ENCODE measurements around the gene KRTAP19-1. TPM values are rescaled to one million over a fixed set of nuclear protein-coding genes. Genes with fewer than 3 reads are reported as not detected.
A peak's percentile ranks its signal among the peaks of the same experiment; 100 is the strongest.

The KRTAP19-1 gene
- total RNA-seq, 1 donor from 2014 or later, result not detected

DNA sequence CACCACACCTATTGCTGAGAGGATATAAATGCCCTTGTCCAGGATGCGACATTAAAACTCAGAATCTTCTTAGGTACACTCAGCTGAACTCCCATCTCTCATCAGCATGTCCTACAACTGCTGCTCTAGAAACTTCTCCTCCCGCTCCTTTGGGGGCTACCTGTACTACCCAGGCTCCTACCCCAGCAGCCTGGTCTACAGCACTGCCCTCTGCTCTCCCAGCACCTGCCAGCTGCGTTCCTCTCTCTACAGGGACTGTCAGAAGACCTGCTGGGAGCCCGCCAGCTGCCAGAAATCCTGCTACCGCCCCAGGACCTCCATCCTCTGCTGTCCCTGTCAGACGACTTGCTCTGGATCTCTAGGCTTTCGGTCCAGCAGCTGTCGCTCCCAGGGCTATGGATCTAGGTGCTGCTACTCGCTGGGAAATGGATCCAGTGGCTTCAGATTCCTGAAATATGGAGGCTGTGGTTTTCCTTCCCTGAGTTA, 50.0 kb downstream of the KRTAP19-1 start, which contains the start of gene KRTAP13-4:
Gene KRTAP13-4 (plus strand): TSS at position 51 of the 486 bp plus-strand sequence. CDS start 56 bp downstream, at position 107.
- TF ChIP-seq, protein P1, sequence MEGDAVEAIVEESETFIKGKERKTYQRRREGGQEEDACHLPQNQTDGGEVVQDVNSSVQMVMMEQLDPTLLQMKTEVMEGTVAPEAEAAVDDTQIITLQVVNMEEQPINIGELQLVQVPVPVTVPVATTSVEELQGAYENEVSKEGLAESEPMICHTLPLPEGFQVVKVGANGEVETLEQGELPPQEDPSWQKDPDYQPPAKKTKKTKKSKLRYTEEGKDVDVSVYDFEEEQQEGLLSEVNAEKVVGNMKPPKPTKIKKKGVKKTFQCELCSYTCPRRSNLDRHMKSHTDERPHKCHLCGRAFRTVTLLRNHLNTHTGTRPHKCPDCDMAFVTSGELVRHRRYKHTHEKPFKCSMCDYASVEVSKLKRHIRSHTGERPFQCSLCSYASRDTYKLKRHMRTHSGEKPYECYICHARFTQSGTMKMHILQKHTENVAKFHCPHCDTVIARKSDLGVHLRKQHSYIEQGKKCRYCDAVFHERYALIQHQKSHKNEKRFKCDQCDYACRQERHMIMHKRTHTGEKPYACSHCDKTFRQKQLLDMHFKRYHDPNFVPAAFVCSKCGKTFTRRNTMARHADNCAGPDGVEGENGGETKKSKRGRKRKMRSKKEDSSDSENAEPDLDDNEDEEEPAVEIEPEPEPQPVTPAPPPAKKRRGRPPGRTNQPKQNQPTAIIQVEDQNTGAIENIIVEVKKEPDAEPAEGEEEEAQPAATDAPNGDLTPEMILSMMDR (IDR thresholded peaks at IDR 0.05), result no peak
- H3K4me1 ChIP-seq, result no peaks in the 10 kb centered on the region
- no peak within 1 kb of the TSS for H3K27ac ChIP-seq
- DNase-seq, result peak; percentile 57
- H3K36me3 ChIP-seq, result no peaks in the 10 kb centered on the region
- no peaks in the 10 kb centered on the region for H3K27me3 ChIP-seq
- no peaks in the 10 kb centered on the region for H3K9me3 ChIP-seq
- no peak within 1 kb of the TSS for H3K4me3 ChIP-seq
- ATAC-seq, result no peak
- intact Hi-C loops (cut with DNase I), result no loop called here

Other genes with a start within 250 kb of the KRTAP19-1 start
- gene KRTAP24-1, start 197.4 kb downstream of the KRTAP19-1 start, total RNA-seq, result not detected
- not detected for gene KRTAP25-1, start 190.9 kb downstream of the KRTAP19-1 start, total RNA-seq
- gene KRTAP26-1, start 160.1 kb downstream of the KRTAP19-1 start, total RNA-seq, result not detected
- gene KRTAP27-1, start 142.7 kb downstream of the KRTAP19-1 start, total RNA-seq, result not detected
- not detected for gene KRTAP23-1, start 131.8 kb downstream of the KRTAP19-1 start, total RNA-seq
- not detected for gene KRTAP13-2, start 108.1 kb downstream of the KRTAP19-1 start, total RNA-seq
- not detected for gene KRTAP13-1, start 84.3 kb downstream of the KRTAP19-1 start, total RNA-seq
- gene KRTAP13-3, start 54.4 kb downstream of the KRTAP19-1 start, total RNA-seq, result not detected
- not detected for gene KRTAP13-4, start 50.1 kb downstream of the KRTAP19-1 start, total RNA-seq
- gene KRTAP15-1, start 40.1 kb downstream of the KRTAP19-1 start, total RNA-seq, result not detected
- gene KRTAP19-2, start 7.1 kb upstream of the KRTAP19-1 start, total RNA-seq, result not detected
- not detected for gene KRTAP19-3, start 11.6 kb upstream of the KRTAP19-1 start, total RNA-seq
- not detected for gene KRTAP19-4, start 16.8 kb upstream of the KRTAP19-1 start, total RNA-seq
- not detected for gene KRTAP19-5, start 21.8 kb upstream of the KRTAP19-1 start, total RNA-seq
- not detected for gene KRTAP19-6, start 61.5 kb upstream of the KRTAP19-1 start, total RNA-seq
- gene KRTAP19-7, start 80.9 kb upstream of the KRTAP19-1 start, total RNA-seq, result not detected
- not detected for gene KRTAP22-2, start 110.0 kb upstream of the KRTAP19-1 start, total RNA-seq
- not detected for gene KRTAP6-3, start 112.1 kb upstream of the KRTAP19-1 start, total RNA-seq
- gene KRTAP6-2, start 118.5 kb upstream of the KRTAP19-1 start, total RNA-seq, result not detected
- not detected for gene KRTAP22-1, start 120.7 kb upstream of the KRTAP19-1 start, total RNA-seq
- not detected for gene KRTAP6-1, start 133.6 kb upstream of the KRTAP19-1 start, total RNA-seq
- gene KRTAP20-1, start 136.1 kb upstream of the KRTAP19-1 start, total RNA-seq, result not detected
- not detected for gene KRTAP20-4, start 140.3 kb upstream of the KRTAP19-1 start, total RNA-seq
- not detected for gene KRTAP20-2, start 154.8 kb upstream of the KRTAP19-1 start, total RNA-seq
- not detected for gene KRTAP20-3, start 162.5 kb upstream of the KRTAP19-1 start, total RNA-seq
- not detected for gene KRTAP21-3, start 238.4 kb upstream of the KRTAP19-1 start, total RNA-seq

All from upper lobe of right lung (tissue), 1 donor.